HG03039 (cell line): ENCODE measurements around the gene ANKRD36B.
A peak's percentile ranks its signal among the peaks of the same experiment; 100 is the strongest.
"Not testable (repeated sequence)": the region's sequence is repeated elsewhere in the genome, so short reads cannot be mapped to it uniquely, and the experiment has no call there.

ENCODE experiments used
- ATAC-seq: cut with Tn5 transposase; IDR thresholded peaks from one replicate; pipeline ENCODE4 v1.9.1; 2021; ENCODE audit warnings: mild to moderate bottlenecking, moderate library complexity; ENCODE audit not compliant: unreplicated experiment

Gene ANKRD36B

DNA sequence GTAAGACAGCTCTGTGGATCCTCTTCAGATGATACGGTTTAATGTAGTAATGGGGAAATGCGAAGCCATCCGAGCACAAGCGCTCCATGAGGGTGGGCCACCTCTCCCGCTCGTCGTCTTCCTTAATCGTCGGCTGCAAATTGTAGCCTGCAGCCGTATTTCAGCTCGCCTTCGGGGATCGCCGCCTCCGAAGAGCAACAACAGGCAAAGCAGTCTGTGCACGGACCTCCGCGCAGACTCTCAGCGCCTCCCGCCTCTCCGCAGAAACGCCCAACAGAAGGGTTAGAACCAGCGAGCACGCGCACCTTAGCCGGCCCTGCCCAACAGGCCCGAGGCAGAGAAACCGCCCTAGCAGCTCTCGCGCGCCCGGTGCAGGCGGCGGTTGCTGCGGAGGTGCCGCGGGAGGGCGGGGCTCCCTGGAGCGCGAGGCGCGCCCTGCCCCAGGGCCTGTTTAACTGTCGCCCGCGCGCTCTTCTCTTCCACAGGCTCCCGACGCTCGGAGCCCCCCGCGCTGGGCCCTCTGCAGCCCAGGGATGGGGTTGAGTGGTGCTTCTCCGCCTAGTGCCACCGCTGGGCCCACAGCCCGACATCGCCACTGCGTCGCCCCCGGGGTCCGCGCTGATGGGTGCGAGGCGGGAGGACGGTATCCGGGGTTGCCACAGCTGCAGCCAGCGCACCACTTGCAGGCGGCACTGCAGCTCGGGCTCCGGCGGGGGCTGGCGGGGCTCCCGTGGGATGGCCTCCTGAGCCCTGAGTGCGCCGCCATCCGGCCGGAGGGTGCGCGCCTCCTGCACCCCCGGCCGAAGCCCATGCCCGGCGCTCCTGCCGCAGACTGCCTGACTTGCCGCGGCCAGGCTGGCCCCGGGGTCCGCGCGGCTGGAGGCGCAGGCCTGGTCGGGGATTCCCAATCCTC lies at the start of gene ANKRD36B:
Gene ANKRD36B, minus strand, starts transcription at position 280 of the 913 bp plus-strand sequence. Its CDS starts 192 bp downstream, at position 88.
- ATAC-seq, result peak; percentile 66

- not testable (repeated sequence) for ATAC-seq
Measured at GRCh38 chr2:97626049-97626430, 36.4 kb upstream of the ANKRD36B start.

DNA sequence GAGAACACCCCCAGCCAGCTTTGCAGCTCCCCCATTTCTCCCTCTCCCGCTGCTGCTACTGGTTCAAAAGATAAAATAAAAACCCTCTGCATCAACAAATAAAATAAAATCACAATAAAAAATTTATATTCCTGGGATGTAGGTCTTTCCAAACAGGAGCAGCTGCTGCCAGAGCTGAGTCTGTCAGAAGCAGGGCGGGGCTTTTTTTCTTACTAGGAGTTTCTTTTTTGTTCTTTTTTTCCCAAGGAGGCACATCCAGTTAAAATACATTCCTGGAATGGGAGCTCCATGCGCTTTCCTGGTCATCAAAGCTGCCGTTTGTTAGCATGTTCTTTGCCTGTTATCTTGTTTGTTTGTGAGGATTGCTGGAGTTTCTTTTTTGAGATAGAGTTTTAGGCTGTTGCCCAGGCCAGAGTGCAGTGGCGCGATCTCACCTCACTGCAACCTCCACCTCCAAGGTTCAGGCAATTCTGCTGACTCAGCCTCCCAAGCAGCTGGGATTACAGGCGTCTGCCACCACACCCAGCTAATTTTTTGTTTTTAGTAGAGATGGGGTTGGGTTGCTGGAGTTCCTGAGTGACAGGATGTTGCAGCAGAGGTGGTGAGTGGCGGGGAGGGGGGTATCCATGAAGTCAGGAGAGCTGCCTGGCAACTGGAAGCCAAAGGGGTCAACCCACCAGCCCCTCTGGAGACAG lies 35.8 kb upstream of the ANKRD36B start:
- ATAC-seq, result not testable (repeated sequence)

DNA sequence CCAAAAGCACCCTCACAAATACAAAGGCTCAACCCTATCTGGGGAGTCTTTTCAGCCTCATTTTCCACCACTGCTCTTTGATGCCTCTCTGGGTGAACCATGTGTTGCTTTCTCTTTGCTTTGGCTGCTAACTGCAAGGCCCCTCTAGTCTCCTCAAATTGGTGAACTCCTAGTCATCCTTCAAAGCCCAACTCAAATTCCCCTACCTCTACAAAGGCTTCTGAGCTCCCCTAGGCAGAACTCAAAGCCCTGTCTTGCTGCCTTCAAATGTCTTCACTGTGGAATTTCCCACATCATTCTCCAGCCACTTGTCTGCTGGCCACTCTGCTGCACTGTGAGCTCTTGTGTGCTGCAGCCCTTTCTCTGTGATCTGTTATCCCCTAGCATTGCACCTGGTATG lies 33.3 kb upstream of the ANKRD36B start:
- ATAC-seq, result not testable (repeated sequence)

GRCh38 chr2:97620492-97620891 lies 30.8 kb upstream of the ANKRD36B start:
- not testable (repeated sequence) for ATAC-seq

DNA sequence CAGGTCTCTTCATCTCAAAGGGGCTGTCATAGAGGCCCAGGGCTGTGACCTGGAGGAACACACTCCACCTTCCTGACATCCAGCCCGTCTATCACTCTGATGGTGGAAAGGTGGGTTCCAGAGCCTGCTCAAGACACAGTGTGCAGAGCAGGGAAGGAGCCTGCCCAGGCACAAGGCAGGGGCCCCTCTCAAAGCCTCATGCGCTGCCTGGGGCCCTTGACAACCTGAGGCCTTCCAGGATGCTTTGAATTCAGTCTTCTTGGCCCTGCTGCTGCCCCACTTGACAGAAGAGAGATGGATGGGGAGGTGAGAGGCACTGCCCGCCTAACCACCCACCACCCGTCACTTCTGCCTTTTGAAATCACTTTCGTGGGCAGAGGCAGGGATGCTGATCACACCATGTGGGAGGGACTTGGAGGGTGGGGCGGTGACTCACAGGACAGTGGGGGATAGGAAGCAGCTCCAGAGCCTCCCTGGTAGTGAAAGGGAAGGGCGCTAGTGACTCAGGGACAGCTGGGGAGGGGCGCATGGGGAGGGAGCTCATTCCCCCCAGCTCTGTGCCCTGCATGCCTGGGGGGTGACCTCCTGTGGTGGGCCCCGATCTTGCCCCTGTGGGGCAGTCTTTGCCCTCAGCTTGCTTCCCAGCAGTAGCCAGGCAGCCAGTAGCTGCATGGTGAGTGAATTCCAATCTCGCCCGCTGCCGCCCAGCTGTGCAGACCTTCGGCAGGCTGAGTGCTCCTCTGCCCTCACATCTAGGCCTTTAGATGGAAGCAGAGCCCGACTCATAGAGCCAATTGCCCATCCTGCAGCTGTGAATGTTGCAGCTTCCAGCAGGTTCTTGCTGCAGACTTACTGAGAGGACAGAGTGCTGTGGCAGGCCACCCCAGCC lies 29.5 kb upstream of the ANKRD36B start:
- not testable (repeated sequence) for ATAC-seq

- ATAC-seq, result no peak
Measured at GRCh38 chr2:97617911-97618310, 28.2 kb upstream of the ANKRD36B start.

DNA sequence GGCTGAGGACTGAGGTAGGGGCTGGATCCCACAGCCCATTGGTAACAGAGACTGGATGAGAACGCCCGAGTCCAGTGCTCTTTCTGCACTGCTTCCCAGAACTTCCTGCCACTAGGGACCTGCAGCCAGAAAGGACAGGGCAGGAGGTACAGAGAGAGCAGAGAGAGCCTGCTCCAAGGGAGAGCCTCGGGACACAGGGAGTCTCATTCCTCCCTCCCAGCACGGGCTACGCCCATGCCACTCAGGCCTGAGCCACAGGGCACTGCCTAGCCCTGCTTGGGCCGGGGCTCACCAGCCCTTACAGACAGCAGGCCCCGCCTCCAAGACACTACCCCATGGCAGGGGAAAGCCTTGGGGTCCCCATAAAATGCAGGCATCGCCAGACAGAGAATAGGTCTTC lies 26.1 kb upstream of the ANKRD36B start:
- not testable (repeated sequence) for ATAC-seq

DNA sequence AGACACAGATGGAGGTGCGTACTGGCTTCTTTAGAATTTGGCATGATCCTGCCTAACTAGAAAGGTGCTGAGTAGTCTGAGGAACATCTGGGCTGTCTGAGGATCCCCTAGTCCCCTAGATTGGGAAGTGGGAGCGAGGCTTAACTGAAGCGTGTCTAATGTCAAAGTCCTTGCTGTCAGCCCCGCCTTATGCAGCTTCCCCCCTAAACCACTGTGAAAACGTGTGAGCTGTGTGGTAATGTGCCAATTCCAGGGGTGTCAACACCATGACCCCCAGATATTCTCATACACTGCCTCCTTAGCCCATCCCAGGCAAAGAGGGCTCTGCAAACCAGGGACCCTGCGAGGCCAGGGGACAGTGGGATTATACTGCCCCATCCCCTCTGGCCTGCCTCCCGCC lies 22.2 kb upstream of the ANKRD36B start:
- not testable (repeated sequence) for ATAC-seq

DNA sequence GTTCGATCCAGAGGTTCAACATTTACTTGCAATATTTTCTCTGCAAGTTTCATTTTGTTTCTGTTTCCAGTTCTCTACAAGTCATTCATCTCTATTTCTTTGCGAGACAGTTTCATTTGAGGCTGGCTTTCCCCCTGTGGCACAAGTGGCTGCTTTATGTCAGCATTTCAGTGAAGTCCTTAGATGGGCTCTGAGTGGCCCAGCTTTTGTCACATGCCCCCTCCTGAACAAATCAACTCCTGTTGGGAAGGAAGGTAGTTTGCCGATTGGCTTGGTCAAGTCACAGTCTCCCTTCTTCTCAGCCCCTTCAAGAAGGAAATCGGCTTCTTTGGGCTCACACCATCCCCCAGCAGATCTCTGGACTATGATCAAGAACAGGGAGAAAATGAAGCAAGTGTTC lies 19.1 kb upstream of the ANKRD36B start:
- not testable (repeated sequence) for ATAC-seq

DNA sequence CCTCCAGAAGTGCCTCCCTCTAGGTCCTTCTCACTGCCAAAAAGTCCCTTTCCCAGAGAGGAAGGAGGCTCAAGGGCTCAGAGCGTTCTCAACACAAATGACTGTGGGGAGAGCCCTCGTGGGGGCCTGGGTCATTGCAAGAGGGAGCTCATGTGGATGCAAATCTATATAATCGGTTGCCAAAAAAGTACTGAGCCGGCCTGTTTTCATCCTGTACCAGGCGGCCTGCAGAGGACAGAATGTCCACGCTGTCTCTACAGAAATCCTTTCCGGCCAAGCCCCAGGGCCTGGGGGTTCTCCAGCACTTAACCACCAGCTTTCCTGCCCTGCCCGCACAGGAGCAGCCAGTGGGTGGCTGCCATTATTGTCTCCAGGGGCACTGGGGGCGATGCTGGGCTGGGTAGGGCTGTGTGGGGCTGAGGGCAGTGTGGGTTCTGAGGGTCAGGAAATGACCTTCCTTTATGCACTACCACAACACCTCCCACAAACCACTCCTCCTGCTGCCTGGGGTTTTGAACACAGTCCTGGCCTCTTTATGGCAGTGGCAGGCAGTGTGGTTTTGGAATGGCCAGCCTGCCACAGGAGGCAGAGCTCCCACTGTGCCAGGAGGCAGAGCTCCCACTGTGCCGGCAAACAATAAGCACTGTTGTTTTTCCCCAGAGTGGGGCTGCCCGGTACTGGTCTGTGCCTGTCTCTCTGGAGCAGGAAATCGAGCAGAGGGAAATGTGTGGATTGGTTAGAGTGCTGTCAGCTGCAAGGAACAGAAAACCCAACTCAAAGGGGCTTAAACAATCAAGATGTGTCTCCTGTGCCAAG lies 16.1 kb upstream of the ANKRD36B start:
- not testable (repeated sequence) for ATAC-seq

DNA sequence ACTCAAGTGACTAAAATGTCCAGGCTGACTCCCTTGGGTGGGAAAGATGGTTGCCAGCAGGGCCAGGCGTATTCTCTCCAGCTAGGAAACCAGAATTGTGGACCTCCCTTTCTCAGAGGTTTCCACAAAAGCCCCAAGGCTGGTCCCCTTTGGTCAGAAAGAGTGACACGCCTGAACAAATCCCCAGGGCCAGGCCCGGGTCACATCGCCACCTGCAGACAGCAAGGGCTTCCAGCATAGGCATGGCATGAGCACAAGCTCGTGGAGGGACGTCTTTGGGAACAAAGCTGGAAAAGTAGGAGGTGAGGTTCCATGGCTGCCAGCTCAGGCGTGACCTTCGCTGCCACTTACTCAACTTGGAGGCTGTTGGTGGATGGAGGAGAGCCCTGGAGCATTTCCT lies 15.4 kb upstream of the ANKRD36B start:
- ATAC-seq, result not testable (repeated sequence)

DNA sequence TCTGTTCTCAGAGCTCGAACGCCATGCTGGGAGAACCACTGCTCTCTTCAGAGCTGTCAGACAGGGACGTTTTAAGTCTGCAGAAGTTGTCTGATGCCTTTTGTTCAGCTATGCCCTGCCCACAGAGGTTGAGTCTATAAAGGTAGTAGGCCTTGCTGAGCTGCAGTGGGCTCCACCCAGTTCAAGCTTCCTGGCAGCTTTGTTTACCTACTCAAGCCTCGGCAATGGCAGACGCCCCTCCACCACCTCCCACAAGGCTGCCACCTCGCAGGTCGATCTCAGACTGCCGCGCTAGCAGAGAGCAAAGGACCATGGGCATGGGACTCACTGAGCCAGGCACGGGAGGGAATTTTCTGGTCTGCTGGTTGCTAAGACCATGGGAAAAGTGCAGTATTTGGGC lies 11.9 kb upstream of the ANKRD36B start:
- not testable (repeated sequence) for ATAC-seq

DNA sequence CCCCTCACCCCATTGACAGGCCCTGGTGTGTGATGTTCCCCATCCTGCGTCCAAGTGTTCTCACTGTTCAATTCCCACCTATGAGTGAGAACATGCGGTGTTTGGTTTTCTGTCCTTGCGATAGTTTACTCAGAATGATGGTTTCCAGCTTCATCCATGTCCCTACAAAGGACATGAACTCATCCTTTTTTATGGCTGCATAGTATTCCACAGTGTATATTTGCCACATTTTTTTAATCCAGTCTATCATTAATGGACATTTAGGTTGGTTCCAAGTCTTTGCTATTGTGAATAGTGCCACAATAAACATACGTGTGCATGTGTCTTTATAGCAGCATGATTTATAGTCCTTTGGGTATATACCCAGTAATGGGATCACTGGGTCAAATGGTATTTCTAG lies 6.5 kb upstream of the ANKRD36B start:
- ATAC-seq, result not testable (repeated sequence)

DNA sequence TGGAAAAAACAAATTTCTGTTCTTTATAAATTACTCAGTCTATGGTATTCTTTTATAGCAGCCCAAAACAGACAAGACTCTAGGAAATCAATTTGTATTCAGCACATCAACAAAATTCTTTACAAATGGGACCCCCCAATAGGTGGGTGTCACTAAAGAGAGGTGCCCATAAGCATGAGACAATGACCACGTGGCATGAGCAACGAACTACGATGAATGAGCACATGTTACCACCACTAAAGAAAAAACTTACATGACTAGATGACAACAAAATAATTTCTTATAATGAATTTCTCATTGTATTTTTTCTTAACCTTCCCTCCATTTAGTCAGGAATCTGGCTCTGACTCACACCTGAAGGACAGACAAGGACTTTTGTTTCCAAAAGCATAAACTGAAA lies 3.8 kb upstream of the ANKRD36B start:
- not testable (repeated sequence) for ATAC-seq

GRCh38 chr2:97590515-97591394 lies 1.1 kb upstream of the ANKRD36B start:
- peak; percentile 39 for ATAC-seq

GRCh38 chr2:97589257-97589597 lies 450 bp downstream of the ANKRD36B start:
- ATAC-seq, result not testable (repeated sequence)

GRCh38 chr2:97565674-97566073 lies 24.0 kb downstream of the ANKRD36B start:
- ATAC-seq, result not testable (repeated sequence)

DNA sequence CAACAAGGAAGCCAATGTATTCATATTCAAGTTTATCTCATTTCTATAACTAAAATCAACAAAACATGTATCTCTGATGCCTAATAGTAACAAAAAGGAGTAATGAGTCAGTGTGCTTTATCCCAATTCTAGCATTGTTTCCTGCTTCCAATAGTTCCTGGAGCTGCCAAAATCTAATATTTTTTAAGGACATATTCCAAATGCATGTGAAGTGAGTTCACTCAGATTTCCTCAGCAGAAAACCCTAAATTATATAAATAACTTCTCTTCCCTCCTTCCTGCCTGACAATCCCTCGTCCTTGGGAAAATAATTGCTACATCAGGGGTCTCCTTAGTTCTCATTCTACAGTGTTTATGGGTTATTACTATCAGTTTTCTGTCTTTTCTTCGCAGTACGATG lies 37.3 kb downstream of the ANKRD36B start:
- not testable (repeated sequence) for ATAC-seq
